ENCODE results near the gene GRK4.

GRCh38 chr4:2939383-2940243 is 23.8 kb upstream of the GRK4 start:
- no peak for TF ChIP-seq CTCF (IDR thresholded peaks at IDR 0.05; ENCODE audit: low read depth, low read length)
- no peak for TF ChIP-seq EZH2phosphoT487 (IDR thresholded peaks at IDR 0.05; ENCODE audit: low read depth)
